ENCODE results near the gene MMP25.
"Not testable (repeated sequence)": the region's sequence is repeated elsewhere in the genome, so short reads cannot be mapped to it uniquely, and the experiment has no call there.

The MMP25 gene

DNA sequence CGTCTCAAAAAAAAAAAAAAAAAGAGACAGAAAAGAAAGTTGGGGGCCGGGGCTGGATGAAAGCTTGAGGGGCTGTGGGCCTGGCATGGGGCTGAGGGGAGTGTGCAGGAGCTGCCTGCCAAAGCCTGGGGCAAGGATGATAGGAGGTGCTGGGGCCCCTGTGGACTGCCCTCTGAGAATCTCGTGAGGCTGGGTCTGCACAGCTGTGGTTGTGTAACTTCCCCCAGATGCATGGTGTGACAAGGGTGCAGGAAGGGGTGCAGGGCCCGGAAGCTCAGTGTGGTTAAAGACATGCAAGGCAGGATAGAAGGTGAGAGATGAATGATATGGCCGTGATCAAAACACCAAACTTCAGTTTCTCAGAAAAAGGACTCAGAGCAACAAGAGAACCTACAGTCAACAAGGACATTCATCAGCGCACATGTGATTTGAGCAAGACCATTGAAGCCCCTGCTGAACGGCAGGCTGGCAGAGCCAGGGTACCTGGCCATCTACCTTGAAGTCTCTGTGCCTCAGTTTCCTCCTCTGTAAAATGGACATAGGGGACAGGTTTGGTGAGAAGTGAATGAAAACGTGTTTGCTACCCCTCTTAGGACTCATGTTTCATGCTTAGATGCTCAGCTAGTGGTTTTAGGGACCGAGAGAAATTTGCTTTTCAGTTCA is 28.6 kb downstream of the MMP25 start:
- no peak for DNase-seq

DNA sequence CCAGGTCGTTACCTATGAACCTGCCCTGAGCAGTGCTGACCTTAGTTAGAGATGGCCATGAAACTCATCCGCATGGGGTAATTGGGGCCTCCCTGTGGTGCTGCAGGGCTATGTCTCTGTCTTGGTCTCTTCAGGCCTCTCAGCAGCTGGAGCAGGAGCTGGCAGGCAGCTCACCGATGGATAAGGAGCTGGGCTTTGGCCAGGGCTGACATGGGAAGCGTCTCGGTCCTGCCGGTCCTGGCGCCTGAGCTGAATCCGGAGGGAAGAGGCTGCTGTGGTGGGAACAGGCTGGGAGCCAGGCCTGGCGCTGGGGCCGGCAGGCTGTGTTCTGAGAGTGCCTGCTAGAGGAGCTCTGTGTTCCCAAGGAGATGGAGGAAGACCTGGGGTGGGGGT is 29.2 kb downstream of the MMP25 start:
- DNase-seq, result no peak

DNA sequence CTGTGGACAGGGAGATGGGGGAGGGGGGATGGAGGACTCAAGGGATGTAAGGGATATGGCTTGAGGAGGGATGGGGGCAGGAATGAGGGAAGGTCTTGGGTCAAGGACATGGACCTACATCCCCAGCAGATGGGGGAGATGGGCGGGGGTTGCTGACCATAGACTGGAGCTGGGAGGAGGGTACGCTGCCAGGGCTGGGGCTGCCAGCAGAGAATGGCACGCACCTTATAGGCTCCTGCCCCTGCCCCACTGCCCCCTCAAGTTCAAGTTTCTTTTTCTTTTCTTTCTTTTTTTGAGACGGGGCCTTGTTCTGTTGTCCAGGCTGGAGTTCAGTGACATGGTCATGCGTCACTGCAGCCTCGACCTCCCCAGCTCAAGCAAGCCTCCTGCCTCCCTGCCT is 29.6 kb downstream of the MMP25 start:
- DNase-seq, result not testable (repeated sequence)

DNA sequence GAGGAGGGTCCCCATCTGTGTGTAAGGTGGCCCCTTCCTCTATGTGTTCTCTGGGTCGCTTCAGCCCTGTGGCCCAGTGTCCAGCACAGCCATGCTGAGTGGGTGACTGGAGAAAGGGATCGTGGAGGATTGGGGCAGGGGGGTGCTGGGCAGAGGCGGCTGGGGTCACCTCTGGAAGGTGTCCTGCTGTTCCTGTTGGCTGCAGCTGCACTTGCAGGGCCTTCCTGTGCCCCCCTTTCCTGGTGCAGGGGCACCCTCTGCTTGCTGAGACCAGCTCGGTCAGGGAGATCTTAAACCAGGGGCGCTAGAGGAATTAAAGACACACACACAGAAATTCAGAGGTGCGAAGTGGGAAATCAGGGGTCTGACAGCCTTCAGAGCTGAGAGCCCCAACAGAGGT is 30.2 kb downstream of the MMP25 start:
- no peak for DNase-seq

DNA sequence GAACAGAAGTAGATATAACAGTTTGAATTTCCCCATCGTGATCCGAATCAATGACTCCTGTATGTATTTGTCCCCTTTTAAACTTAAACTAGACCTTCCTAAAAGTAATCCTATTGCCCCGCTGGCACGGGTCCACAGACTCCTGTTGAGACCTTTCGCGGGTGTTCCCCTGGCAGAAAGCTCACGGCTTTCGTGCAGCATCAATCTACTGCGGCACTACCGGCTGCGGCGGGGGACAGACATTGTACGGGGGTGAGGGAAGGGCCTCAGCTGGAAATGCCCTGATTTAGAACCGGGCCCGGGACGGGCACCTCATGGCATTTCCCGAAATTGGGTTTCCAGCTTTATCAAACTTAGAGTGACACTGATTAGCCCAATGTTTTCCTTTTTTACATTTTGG is 33.7 kb downstream of the MMP25 start:
- no peak for DNase-seq

DNA sequence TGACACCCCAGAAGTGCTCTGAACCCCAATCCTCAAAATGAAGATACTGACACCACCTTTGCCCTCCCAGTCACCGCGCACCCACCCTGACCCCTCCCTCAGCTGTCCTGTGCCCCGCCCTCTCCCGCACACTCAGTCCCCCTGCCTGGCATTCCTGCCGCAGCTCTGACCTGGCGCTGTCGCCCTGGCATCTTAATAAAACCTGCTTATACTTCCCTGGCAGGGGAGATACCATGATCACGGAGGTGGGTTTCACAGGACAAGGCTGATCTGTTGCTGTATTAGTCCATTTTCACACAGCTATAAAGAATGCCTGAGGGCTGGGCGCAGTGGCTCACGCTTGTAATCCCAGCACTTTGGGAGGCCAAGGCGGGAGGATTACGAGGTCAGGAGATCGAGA is 35.6 kb downstream of the MMP25 start:
- DNase-seq, result not testable (repeated sequence)

DNA sequence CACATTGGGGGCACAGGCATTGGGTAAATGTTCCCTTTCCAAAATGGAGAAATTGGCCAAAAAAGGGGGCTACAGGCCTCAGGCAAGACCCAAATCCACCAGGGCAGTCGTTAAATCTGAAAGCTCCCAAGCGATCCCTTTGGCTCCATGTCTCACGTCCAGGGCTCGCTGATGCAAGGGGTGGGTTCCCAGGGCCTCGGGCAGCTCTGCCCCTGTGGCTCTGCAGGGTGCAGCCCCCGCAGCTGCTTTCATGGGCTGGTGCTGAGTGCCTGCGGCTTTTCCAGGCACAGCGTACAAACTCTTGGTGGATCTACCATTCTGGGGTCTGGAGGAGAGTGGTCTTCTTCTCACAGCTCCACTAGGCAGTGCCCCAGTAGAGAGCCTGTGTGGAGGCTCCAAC is 37.0 kb downstream of the MMP25 start:
- DNase-seq, result not testable (repeated sequence)

DNA sequence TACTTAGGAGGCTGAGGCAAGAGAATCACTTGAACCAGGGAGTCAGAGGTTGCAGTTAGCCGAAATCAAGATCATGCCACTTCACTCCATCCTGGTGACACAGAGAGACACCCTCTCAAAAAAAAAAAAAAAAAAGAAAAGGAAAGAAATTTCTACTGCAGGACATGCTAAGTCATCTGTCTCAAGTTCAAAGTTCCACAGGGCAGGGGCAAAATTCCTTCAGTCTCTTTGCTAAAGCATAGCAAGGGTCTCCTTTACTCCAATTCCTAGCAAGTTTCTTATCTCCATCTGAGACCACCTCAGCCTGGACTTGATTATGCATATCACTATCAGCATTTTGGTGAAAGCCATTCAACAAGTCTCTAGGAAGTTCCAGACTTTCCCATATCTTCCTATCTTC is 38.1 kb downstream of the MMP25 start:
- DNase-seq, result no peak

DNA sequence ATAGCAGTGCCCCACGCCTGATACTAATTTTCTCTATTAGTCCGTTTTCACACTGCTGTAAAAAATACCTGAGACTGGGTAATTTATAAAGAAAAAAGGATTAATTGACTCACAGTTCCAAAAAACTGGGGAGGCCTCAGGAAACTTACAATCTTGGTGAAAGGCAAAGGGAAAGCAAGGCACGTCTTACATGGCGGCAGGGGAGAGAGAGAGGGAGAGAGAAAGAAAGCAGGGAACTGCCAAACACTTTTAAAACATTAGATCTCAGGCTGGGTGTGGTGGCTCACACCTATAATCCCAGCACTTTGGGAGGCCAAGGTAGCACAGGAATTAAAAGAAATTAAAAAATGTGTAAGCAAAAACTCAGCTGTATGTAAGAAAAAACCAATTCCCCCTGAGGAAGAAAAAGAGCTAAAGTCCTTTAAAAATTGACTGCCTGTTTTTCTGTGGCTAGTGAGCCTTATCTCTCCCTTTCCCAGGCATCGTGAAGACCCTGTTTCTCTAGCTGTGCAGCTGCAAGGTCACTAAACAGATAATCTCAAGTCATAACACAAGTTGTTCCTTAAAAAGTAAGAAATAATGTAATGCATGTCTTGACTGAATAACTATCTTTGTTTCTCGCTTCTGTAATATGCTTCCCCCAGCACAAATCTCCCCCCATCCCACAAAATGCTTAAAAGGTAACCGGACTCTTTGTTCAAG is 38.8 kb downstream of the MMP25 start:
- DNase-seq, result no peak

DNA sequence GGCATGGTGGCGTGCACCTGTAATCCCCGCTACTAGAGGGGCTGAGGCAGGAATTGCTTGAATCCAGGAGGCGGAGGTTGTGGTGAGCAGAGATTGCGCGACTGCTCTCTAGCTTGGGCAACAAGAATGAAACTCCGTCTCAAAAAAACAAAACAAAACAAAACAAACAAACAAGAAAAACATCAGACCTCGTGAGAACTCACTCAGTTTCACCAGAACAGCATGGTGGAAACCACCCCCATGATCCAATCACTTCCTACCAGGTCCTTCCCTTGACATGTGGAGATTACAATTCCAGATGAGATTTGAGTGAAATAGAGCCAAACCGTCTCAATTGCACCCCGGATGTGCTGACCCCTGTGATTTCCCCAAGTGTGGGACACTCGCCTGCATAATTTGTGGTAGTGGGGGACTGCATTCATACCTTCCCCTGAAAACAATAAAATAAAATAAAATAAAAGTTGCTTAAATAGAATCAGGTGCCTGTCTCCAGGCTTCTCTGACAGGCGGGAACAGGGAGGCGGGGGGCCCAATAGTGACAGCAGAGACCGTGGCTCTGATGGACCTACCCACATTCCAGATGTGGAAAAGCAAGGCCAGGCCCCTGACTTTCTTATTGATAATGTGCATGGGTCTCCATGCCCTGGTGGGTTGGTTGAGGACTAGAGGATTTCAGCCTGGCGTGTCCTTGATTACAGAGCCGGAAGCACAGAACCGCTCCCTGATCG is 39.7 kb downstream of the MMP25 start:
- DNase-seq, result no peak

DNA sequence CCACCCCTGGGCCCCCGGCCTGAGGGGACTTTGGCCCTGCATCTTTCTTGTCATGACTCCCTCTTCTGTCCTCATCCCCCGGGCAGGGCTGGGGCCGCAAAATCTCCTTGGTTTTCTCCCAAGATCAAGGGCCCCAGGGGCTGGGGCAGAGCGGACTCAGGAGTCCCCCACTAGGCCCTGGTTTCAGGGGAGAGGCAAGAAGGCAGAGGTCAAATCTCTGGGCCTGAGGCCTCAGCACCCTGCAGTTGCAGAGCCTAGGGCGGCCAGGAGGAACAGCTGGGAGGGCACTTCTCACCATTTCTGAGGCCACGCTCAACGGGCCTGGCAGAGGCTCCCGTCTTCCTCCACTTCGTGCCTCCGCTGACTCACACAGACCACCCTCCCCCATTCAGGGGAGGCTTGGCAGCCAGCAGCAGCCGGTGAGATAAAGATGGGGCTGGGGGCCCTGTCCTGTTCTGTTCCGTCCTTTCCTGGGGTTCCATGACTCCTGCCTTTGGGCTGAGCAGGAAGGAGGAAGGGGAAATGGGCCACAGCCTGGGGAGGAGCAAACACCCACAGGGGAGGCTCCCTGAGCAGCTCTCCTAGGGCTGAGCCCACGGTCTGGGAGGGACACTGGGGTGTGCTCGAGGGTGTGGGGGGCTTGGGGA is 40.4 kb downstream of the MMP25 start:
- no peak for DNase-seq

DNA sequence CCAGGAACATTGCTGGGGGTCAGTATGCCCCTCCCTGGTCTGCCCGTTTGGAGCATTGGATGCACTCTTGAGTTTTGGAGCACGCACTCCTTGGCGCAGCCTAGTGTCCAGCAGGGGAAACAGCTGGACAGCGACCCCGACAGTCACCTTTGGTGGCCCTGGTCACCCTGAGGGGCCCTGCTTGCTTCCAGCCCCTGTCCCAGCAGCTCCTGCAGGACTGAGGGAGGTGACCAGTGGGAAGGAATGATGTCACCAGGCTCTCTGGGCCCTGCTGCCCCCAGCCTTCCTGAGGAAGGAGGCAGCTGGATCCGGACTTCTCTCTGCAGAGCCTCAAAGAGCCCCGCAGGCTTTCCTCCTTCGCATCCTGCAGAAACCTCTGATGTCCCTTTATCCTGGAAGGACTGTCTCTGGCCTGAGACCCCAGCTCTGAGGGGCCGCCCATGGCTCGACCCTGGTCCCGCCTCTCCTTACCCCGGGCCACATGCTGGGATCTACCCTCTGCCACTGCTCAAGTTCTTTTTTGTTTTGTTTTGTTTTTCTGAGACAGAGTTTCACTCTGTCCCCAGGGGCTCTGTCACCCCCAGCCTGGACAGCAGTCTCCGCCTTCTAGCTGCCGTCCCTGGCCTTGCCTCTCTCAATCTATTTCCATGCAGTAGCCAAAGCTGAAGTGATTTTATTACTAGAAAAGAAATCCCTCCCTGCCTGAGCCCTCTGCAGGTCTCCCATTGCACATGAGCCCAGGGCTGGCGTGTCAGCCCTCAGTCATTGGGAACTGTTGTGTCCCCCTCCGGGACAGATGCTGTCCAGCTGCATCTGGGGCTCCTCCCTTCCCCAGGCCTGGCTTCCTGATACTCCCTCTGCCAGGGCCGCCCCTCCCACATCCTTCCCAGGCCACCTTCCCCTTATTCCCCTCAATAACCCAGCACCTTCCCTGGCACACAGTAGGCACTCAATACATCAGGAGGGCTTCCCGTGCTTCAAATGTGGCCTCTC is 41.2 kb downstream of the MMP25 start:
- no peak for DNase-seq

DNA sequence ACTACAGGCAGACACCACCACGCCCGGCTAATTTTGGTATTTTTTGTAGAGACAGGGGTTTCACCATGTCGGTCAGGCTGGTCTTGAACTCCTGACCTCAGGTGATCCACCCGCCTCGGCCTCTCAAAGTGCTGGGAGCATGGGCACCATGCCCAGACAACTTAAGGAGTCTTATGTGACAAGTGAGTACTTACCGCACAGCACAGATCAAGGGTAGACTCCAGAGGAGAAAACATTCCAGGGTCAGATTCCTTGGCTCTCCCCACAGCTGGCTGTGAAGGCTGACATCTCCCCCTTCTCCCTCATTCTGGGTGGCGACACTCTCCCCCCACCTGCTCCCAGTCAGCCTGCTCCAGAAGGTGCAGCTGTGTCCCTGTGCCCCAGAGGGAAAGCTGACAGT is 42.1 kb downstream of the MMP25 start:
- no peak for DNase-seq

DNA sequence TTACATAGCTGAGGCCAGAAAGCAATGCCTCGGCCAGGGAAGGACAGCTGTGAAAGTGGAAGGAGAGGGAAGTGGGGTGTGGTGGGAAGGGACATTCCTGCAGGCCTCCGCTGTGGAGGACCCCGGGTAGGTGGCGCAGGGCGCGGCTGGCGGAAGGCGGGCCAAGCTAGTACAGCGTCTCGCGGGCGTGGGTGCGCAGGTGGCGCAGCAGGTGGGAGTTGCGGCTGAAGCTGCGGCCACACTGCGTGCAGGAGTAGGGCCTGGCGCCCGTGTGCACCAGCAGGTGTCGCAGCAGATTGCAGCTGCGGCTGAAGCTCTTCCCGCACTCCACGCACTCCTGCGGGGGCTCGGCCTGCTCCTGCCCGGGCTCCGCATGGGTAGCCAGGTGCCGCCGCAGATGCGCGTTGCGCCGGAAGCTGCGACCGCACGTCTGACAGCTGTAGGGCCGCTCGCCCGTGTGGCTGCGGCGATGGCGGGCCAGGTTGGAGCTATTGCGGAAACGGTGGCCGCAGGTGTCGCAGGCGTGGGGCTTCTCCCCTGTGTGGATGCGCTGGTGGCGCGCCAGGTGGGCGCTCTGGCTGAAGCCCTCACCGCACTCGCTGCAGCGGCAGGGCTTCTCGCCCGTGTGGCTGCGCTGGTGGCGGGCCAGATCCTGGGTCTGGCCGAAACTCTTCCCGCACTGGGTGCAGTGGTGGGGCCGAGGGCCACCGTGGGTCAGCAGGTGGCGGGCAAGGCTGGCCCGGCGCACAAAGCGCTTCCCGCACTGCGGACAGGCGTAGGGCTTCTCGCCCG is 42.8 kb downstream of the MMP25 start:
- no peak for DNase-seq

DNA sequence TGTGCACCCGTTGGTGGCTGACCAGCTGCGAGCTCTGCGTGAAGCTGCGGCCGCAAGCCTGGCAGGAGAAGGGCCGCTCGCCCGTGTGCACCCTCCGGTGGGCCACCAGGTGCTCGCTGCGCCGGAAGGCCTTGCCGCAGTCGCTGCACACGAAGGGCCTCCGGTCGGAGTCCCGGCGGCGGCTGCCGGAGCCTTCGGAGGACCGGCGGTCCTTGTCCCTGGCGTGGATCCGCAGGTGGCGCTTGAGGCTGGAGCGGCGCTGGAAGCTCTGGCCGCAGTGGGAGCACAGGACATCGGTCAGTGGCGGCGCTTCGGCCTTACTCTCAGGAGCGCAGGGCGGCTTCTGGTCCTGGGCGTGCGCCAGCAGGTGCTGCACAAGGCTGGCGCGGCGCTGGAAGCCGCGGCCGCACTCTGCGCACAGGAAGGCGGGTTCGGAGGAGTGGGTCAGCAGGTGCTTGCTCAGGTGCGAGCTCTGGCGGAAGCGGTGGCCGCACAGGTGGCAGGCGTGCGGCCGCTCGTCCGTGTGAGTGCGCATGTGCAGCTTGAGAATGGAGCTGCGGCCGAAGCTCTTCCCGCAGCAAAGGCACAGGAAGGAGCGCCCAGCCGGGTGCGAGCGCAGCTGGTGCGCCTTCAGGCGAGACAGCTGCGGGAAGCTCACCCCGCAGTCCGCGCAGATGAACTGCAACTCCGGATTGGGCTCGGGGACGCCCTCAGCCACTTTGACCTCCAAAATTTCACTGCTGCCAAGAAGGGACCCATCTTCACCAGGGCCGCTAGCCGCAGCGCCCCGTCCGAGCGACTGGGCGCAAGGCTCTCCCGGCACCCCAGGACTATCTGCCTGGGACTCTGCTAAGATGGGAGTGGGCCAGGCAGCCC is 43.6 kb downstream of the MMP25 start:
- no peak for DNase-seq

DNA sequence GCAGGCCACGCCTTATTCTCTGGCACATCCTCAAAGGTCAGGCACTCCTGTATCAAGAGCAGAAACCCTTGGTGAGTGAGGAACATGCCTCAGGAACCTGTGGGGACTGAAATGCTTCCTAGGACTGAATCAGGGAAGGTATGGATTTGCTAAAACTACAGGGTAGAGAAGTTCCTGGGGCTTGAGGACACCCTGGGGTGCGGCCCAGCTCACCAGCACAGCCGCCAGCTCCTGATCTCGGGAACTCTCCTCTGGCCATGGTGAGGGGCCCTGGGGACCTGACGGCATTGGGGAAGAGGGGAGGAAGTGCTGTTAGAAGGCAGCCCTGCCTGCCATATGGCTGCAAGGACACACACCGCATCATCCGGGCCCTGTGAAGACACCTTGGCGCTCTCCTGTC is 45.2 kb downstream of the MMP25 start:
- DNase-seq, result no peak

DNA sequence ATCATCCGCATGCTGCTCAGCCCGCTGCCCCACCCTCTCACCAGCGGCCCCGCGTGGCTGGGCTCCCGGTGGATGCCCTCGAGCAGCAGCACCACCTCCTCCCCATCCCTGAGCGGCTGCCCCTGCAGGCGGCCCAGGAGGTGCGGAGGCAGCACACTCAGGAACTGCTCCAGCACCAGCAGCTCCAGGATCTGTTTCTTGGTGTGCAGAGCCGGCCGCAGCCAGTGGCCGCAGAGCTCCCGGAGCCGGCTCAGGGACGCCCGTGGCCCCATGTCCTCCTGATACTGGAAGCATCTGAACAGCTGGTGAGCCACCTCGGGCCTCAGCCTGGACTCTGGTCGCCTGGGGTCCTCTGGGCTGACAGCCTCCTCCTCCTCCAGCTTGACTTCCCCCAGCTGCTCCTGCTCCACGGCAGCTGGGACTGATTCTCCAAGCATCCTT is 46.2 kb downstream of the MMP25 start:
- DNase-seq, result no peak

DNA sequence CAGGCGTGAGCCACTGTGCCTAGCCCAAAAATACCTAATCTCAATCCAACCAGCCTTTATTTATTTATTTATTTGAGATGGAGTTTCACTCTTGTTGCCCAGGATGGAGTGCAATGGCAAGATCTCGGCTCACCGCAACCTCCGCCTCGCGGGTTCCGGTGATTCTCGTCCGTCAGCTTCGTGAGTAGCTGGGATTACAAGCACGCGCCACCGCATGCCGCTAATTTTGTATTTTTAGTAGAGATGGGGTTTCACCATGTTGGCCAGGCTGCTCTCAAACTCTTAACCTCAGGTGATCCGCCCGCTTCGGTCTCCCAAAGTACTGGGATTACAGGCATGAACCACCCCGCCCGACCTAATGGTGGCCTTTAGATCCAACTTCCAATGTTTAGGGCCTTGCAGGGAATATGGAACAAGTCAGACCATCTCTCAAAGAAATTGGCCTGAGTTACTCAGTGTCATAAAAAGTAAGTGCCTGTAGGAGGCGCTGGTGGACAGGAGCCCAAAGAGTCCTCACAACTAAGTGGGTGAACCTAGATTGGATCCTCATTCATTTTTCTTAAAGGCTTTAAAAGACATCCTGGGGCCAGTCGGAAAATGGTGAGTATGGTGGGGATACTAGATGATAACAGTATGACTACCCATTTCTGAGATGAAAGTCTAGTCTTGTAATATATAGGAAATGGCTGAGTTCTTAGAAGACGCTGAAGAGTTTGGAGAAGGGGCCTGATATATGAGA is 48.1 kb downstream of the MMP25 start:
- DNase-seq, result no peak

DNA sequence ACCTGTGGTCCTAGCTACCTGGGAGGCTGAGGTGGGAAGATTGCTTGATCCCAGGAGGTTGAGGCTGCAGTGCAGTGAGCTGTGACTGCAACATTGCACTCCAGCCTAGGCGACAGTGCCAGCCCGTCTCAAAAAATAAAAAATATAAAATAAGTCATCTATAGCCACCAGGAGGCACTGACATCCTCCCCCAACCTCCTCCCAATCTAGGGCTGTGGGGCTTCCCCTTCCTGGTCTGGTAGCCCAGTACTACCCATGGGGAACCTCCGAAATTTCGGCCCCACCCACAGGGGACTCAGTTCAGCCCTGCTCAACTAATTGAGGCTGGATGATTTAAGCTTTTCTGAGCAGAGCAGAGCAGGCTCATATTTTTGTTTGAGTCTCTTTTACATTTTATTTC is 49.5 kb downstream of the MMP25 start:
- DNase-seq, result no peak

DNA sequence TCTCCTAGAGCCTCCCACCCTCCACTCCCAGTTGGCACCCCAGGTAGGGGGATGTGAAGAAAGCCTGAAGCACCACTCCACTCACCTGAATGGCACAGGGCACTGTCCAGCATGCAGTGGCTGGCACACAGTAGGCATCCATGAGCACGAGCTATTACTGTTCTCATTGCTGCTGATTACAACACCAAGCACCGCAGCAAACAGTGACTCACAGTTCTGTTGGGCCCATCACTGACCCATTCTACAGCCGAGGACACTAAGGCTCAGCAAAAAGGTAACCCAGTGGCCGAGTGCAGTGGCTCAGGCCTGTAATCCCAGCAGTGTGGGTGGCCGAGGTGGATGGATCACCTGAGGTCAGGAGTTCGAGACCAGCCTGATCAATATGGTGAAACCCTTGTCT is 50.0 kb downstream of the MMP25 start:
- no peak for DNase-seq

Data from NCI-H1092 (cell line).